ENCODE measurements around the gene HSH2D.
"Not testable (repeated sequence)": the region's sequence is repeated elsewhere in the genome, so short reads cannot be mapped to it uniquely, and the experiment has no call there.

HSH2D gene, protein sequence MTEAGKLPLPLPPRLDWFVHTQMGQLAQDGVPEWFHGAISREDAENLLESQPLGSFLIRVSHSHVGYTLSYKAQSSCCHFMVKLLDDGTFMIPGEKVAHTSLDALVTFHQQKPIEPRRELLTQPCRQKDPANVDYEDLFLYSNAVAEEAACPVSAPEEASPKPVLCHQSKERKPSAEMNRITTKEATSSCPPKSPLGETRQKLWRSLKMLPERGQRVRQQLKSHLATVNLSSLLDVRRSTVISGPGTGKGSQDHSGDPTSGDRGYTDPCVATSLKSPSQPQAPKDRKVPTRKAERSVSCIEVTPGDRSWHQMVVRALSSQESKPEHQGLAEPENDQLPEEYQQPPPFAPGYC

DNA sequence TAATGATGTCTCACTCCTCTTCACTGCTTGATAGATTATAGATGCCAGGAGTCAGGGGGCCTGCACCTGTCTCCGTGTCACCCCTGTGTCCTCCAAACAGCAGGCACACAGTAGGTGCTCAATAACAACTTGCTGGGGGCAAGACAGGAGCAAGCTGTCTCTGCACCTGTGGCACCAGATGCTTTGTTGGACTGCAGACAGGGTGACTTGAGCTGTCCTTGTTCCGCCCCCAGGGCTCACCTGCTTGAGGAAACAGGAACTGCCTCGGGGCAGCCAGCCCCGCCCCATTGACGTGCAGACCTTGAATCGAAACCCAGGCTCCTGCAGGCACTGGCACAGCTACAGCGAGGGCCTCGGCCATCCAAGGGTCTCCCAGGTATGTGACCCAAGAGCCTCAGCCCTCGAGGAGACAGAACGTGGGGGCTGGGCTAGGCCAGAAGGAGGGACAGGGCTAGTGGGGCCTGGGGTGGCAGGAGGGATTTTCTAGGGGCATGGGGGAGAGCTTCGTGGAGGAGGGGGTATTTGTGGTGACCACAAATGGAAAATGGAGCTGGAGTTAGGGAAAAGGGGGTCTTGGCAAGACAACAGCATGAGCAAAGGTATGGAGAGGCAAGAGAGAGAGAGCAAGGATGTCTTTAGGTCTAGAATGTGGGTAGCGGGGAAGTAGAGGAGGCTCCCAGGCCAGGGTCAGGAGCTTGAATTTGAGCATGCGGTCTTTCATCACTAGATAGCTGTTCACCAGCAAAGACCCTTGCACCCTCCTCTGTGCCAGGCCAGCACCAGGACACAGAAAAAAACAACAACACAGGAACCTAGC, at the start of gene HSH2D:
TSS of gene HSH2D (plus strand) at position 287 of the 817 bp plus-strand sequence. CDS start 5,066 bp downstream, outside the sequence.
- DNase-seq (ENCODE audit: low read depth in 4 of 4, low spot score in 1 of 4) = peak; percentile 32 to 65 (median 44)

DNA sequence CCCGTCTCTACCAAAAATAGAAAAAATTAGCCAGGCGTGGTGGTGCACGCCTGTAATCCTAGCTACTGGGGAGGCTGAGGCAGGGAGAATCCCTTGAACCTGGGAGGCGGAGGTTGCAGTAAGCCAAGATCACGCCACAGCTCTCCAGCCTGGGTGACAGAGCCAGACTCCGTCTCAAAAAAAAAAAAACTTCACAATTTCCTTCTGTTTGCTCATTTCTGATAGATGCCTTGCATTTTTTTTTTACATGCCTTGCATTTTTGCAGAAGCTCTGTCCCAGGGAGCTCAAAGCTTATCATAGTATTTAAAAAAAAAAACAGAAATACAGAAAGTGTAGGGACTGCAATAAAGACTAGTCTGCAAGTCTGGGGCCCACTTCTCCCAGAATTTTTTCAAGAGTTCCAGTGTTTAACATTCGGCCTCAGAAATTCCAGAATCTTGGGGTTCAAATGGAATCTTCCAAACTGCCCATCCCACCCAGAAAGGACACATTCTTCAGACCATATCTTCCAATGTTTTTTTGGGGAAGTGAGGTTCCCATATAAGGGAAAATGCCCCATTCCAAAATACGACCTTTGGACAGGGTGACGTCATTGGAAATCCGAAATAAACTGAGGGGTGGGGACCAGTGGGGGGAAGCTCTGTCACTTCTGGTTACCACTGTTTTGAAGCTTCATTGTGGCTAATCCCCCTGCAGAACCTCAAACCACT, 49.0 kb upstream of the HSH2D start:
- no peak for DNase-seq (ENCODE audit: low read depth in 4 of 4, low spot score in 1 of 4)

DNA sequence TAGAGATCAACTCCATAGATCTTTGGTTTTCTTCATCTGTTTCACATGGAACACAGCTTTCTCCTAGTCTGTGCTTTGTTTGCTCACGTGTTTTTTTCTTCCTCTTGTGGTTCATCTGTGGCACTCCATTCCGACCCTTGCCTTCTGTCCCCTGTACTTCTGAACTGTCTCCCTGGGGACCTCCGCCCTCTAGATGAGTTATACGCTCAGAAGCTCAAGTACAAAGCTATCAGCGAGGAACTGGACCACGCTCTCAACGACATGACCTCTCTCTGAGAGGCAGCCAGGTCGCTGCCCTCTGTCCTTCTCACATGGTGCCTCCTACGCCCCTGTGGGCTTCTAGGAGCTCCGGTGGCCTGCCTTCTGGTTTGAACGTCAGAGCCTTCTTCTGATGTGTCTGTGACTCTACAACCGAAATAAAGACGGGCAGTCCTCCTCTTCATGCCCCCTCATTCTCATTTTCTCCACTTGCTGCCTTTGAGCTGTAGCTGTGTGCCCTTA, 48.4 kb upstream of the HSH2D start:
- DNase-seq (ENCODE audit: low read depth in 4 of 4, low spot score in 1 of 4) = no peak

DNA sequence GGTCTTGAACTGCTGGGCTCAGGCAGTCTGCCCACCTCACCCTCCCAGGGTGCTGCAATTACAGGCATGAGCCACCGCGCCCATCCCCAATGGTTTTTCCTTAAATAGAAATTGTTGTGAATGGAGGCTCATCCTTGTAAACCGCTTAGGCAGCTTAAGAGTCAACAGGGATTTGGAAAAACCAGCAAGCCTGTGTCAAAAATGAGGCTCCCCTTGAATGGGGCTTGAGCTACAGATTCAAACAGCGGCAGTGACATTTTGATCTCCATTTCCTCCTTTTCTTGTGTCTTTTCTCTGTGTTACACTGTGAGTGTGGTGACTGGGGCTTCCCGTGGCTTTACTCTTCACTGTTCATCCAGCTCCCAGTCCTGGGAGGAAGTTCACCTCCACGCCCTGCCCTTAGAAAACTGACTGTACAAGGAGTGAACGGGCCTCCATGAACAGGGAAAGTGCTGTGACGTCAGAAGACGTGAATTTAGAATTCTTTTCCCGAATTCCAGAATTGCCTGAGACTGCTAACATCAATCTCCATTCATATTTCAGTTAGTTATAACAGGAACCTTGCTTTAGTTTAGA, 47.1 kb upstream of the HSH2D start:
- no peak for DNase-seq (ENCODE audit: low read depth in 4 of 4, low spot score in 1 of 4)

DNA sequence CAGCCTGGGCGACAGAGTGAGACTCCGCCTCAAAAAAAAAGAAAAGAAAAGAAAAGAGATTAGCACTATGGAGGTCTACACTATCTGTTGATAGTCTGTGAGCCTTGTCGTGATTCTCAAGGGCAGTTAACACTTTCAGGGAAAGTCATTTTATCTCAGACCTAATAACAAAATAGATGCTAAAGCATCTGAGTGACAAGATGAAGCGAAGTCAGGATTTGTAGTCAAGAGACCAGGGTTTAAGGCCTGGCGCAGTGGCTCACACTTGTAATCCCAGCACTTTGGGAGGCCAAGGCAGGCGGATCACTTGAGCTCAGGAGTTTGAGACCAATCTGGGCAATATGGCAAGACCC, 45.1 kb upstream of the HSH2D start:
- DNase-seq (ENCODE audit: low read depth in 4 of 4, low spot score in 1 of 4) = no peak

DNA sequence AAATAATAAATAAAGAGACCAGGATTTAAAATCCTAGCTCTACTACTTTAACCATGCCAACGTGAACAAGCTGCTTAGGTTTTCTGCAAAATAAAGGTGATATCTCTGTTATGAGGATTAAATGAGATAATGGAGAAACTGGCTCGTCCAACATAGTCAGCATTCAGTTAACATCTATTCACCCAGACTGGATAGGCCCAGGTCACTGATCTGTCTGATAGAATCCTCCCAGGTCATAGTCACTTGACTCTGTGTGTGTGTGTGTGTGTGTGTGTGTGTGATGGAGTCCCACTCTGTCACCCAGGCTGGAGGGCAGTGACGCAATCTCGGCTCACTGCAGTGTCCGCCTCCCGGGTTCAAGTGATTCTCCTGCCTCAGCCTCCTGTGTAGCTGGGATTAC, 44.7 kb upstream of the HSH2D start:
- no peak for DNase-seq (ENCODE audit: low read depth in 4 of 4, low spot score in 1 of 4)

DNA sequence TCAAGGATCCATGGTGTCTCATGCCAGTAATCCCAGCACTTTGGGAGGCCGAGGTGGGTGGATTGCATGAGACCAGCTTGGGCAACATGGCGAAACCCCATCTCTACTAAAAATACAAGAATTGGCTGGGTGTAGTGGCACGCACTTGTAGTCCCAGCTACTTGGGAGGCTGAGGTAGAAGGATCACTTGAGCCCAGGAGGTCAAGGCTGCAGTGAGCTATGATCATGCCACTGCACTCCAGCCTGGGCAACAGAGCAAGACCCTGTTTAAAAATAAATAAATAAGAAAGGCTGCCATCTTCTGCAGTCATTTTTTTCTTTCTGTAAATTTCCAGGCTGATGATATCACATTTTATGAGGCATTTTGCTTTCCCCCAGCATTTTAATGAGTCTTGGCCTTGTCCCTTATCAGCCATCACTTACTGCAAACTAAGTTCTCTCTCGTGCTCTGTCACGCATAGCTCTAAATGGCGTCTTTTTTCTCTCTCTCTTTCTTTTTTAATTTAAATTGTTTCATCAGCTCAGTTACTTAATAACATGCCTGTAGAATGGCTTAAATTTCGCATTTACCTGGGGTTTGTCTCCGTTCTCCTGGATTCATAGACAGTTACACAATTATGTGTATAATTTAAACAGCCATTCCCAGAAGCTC, 44.0 kb upstream of the HSH2D start:
- not testable (repeated sequence) for DNase-seq (ENCODE audit: low read depth in 4 of 4, low spot score in 1 of 4)

DNA sequence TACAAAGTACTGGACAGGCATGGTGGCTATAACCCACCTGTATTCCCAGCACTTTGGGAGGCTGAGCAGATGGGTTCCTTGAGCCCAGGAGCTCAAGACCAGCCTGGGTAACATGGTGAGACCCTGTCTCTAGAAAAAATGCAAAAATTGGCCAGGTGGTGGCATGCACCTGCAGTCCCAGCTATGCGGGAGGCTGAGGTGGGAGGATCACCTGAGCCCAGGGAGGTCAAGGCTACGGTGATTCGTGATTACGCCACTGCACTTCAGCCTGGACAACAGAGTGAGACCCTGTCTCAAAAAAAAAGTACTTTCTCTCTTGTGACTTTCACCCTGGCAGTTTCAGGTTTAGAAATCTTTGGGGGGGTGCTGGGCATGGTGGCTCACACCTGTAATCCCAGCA, 43.0 kb upstream of the HSH2D start:
- DNase-seq (ENCODE audit: low read depth in 4 of 4, low spot score in 1 of 4) = no peak

DNA sequence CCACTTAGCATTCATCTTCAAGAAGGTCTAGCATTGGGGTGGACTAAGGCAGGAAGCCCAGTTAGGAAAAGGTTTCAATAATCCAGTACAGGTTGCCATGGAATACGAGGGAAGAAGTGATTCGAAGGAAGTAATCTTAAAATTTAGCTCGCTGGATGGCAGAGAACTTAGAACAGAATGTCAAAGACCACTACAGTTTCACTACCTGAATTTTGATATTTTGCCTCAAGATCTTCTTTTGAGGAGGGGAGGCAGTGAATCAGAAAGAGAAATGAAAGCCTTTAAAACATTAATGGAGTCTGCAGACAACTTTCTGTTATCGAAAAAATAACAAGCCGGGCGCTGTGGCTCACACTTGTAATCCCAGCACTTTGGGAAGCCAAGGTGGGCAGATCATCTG, 38.8 kb upstream of the HSH2D start:
- no peak for DNase-seq (ENCODE audit: low read depth in 4 of 4, low spot score in 1 of 4)

DNA sequence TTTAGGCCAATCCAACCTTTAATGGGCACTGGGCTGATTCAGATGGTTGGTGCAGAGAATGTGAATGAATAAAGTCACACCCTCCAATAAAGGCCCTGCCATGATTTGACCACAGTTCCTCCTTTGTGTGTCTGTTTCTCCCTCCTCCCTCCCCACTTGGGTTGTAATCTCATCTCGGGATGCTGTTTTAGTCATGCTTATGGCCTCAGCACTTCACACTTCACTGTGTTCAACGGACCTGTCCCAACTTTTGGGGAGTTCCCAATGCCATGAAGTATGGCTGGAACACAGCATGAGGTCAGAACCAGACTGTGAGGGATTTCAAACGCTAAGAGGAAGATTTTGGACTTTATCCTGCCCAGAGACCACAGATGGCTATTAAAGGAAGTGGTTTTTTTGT, 37.4 kb upstream of the HSH2D start:
- no peak for DNase-seq (ENCODE audit: low read depth in 4 of 4, low spot score in 1 of 4)

DNA sequence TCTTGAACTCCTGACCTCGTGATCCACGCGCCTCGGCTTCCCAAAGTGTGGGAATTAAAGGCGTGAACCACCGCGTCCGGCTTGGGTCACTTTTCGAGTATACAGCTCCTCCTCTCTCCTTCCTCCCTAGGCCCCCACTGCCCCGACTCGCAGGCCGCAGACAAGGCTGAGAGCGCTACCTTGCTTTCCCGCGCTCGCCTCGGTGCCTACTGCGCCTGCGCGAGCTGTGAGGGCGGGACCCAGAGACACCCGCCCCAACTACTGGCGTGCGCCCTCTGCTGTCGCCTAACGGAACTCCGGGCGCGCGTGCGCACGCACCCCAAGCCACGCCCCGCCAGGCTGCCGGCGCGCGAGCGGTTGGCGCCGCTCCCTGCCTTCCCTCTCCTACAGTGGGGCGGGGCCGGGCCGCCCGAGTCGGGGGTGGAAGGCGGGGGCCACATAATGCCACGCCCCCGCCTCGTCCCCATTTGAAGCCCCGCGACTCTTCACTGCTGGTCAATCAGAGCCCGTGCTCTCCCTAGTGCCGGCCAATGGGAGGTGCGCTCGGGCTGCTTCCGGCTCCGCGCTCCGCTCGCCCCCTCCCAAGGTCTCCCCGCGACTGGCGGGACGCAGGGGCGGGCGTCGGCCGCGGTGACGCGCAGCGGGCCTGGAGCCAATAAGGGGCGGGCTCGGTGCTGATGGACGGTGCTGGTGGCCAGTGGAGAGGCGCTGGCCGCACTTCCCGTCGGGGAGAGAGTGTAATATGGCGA, 32.2 kb upstream of the HSH2D start, which contains the start of gene RAB8A:
TSS of gene RAB8A (plus strand) at position 730 of the 749 bp plus-strand sequence. CDS start at position 743, 13 bp downstream.
- peak; percentile 96 to 99 (median 98) for DNase-seq (ENCODE audit: low read depth in 4 of 4, low spot score in 1 of 4)

DNA sequence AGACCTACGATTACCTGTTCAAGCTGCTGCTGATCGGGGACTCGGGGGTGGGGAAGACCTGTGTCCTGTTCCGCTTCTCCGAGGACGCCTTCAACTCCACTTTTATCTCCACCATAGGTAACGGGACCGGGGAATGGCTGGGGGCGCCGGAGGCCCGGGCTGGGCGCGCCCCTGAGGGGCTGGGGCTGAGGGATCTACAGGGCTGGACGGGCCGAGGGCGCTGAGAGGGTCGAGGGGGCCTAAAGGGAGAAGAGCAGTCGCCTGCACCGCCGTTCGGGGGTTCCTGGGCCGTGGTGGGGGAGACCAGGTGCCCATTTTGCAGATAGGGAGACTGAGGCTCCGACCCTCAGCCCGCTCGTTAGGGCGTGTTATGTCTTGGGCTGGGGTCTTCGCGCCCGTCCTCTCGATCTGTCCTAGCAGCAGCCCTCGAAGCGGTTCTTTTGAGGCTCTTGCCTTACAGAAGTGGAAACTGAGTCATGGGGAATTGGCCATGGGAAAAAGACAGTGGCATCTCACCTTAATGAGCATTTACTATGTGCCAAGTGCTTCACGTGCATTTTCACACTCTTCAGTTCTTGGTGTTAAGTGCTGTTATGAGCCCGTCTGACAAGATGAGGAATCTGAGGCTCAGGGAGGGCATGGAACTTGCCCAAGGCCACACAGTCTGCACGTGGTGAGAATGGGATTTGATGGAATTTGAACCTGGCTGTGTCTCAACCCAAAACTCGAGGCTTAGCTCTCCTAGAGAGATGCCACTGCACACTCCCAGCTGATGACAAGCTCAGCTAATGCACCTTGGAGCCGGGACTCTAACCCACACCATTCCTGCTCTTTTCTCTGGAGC, 31.4 kb upstream of the HSH2D start:
- DNase-seq (ENCODE audit: low read depth in 4 of 4, low spot score in 1 of 4) = no peak

DNA sequence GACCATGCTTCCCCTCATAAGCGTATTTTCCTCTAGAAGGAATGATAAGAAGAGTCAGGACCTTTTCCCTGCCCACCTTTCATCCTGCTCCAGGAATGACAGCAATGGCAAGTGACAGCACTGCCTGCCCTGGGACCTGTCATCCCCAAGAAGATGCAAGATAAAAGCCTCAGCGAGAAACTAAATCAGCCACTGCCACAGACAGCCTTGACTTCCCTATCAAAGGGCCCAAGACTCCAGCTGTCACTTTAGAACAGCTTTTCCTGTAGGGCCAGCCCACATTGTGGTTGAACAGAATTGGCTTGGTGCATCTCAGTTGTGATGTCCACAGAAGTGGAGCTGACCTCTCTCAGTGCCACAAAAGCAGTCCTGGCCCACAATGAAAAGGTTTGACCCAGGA, 30.7 kb upstream of the HSH2D start:
- no peak for DNase-seq (ENCODE audit: low read depth in 4 of 4, low spot score in 1 of 4)

DNA sequence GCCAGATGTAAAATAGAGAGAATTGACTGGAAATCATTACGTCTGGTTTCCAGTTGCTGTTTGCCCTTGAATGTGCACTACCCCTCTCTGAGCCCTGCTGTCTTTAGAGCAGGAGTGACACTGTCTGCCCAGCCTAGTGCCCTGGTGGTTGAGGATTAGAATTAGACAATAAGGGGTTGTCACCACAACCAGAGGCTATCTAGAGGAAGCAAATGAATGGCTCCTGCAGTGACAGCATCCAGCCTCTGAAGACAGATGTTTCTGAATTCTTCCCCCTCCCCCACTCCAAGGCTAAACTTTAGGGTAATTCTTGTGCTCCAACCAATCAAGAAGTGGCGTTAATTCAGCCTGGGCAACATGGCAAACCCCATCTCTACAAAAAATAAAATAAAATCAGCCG, 29.8 kb upstream of the HSH2D start:
- DNase-seq (ENCODE audit: low read depth in 4 of 4, low spot score in 1 of 4) = no peak

DNA sequence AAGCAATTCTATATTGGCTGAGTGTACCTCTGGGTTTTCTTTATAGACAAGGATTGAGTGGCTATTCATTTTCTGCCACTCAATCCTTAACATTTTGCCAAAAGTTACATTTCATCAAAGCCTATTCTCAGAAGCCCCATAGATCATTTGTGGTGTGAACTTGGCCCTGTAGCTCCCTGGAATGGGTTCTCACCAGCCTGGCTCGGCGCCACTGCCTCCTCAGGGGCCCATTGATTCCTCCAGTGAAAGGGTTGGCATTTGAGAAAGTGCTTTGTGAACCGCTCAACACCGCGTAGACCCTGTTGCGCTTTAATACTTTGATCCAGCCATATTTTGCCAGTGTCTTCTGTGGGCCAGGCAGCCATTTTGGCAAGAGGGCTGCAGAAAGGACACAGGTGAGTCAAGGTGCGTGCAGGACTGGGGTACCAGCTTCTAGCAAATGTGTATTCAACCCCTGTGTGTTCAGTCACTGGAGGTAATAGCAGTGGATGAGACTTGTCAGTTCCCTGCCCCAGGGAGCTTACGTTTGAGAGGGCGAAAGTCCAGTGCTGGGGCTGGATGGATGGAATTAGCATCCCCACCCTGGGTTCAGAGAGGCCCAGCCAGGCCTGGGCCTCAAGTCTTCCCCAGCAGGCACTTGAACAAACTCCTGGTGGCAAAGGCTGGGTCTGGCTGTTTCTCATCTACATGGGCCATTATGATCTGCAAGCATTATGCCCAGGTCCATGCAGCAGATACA, 28.0 kb upstream of the HSH2D start:
- no peak for DNase-seq (ENCODE audit: low read depth in 4 of 4, low spot score in 1 of 4)

DNA sequence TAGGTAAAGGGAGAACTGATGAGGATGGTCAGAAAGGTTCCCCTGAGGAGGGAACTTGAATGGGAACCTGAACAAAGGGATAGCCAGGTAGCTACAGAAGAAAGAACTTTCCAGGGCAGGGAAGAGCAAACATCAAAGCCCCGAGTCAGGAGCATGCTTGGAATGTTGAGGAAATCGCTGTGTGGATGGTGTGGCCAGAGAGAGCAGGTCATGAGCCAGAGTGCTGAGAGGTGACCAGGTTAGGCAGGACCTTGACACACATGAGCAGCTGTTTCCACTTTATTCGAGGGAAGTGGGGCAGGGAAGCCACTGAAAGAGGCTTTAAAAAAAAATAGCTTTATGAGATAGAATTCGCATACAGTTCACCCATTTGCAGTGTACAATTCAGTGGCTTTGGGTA, 27.4 kb upstream of the HSH2D start:
- DNase-seq (ENCODE audit: low read depth in 4 of 4, low spot score in 1 of 4) = no peak

DNA sequence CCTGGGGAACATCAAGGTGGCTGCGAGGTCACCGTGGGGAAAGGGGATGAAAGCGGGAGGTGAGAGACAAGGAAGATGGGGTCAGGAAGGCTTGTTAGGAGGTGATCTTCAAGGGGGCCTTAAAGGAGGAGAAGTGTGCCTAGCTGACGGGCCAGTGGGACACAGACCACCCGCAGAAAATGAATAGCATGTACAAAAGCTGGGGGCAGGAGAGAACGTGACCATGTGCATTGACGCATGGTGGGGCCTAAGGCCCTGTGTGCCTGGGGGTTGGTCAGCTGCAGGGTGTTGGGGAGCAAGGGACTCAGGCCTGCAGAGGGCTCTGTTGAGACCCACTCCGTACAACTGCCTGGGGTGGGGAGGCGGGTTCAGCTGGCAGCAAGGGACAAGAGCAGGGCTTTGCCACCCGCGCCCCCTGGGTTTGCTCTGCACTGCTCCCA, 25.9 kb upstream of the HSH2D start:
- no peak for DNase-seq (ENCODE audit: low read depth in 4 of 4, low spot score in 1 of 4)

DNA sequence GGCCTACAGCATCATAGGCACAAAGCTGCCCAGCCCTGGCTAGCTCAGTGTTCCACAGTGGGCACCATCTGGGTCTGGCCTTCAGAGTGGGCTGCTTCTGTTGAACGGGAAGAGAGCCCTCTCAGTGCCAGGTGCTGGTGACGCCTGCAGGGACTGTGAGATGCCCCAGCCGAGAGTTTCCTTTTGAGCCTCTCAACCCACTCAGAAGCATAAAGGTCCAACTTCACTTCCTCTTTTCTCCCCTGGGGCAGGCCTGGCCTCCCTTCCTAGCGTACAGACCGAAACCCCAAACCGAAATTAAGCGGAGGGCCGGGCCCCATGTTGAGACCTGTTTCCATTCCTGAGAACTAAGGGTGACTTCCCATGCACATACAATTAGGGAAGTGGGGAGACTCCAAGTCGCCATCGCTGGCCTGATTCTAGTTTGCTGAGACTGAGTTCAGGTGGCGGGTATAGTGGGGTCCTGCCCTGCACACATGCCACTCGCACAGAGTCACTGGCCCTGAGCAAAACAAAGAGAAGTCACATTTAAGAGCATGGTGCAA, 24.9 kb upstream of the HSH2D start:
- peak in 2 of 4 experiments; percentile 3 to 49 for DNase-seq (ENCODE audit: low read depth in 4 of 4, low spot score in 1 of 4)

All from stimulated activated CD4-positive, alpha-beta T cell treated with anti-CD3 and anti-CD28 coated beads, Interleukin-1b, Interleukin-23, amount 100 ng/mL, for 24 hours (primary cell).